Endothelial cell of umbilical vein (primary cell): ENCODE results near the gene BMP8B. TPM values are rescaled to one million over a fixed set of nuclear protein-coding genes. Genes with fewer than 3 reads are reported as not detected.

Source experiments
- BruUV-seq: library from RNA; stranded (reverse); fragments of 400-500 nt; replicated peaks from 2 replicates; lab custom pipeline; 2021; lab: Mats Ljungman, UMichigan
- CTCF ChIA-PET: fragments of 300-600, 350-600 bp; sonication (Branson Sonifier 250); formaldehyde crosslinking; loops from one replicate; lab custom pipeline; 2021; ENCODE audit warnings: antibody characterized with exemption, inconsistent platforms; lab: Charles Lee
- POLR2A ChIA-PET: fragments of 300-600, 350-600 bp; sonication (Branson Sonifier 250); formaldehyde crosslinking; loops from one replicate; lab custom pipeline; 2021; ENCODE audit warnings: antibody characterized with exemption, inconsistent platforms; lab: Charles Lee
- DNase-seq: peaks from one replicate; pipeline ENCODE4 v3.0.0-alpha.2; 2011; ENCODE audit warnings: low read depth, low spot score
- FAIRE-seq: peaks from 2 replicates; lab custom pipeline; 2011; peaks lifted over from hg19 to GRCh38; lab: Jason Lieb, UNC
- H2AFZ ChIP-seq: 2 replicates; pipeline ENCODE4 v1.6.0; 2012; ENCODE audit warnings: low read depth, low read length, control low read depth, inconsistent platforms
- H3K27ac ChIP-seq: 2 replicates; pipeline ENCODE4 v1.5.1; 2011; ENCODE audit warnings: low read depth, mild to moderate bottlenecking, control low read depth, low read length, moderate library complexity; ENCODE audit not compliant: insufficient read depth
- H3K27me3 ChIP-seq, 2 experiments: 2 replicates each; pipeline versions ENCODE4 v1.6.0 to v1.6.1; 2011; ENCODE audit warnings: low read length in 2 of 2, mixed read lengths in 1 of 2; ENCODE audit not compliant: control insufficient read depth in 2 of 2, insufficient read depth in 2 of 2
- H3K36me3 ChIP-seq, 2 experiments: 2 replicates in 1 of 2; 3 replicates in 1 of 2; pipeline ENCODE4 v1.5.1; 2011; ENCODE audit warnings: low read length in 2 of 2, mild to moderate bottlenecking in 1 of 2, moderate library complexity in 1 of 2; ENCODE audit not compliant: control insufficient read depth in 2 of 2, insufficient read depth in 2 of 2; ENCODE audit errors: extremely low read depth in 1 of 2
- H3K4me1 ChIP-seq: 3 replicates; pipeline ENCODE4 v1.5.1; 2011; ENCODE audit warnings: mild to moderate bottlenecking, low read length; ENCODE audit not compliant: control insufficient read depth, insufficient read depth; ENCODE audit errors: extremely low read depth
- H3K4me2 ChIP-seq: 2 replicates; pipeline ENCODE4 v1.6.1; 2011; ENCODE audit warnings: low read length, control low read depth, mixed read lengths; ENCODE audit not compliant: insufficient read depth
- H3K4me3 ChIP-seq, 3 experiments: fragments of 200-600 bp in 1 of 3; sonication (generic), shearing (Covaris generic) in 1 of 3; replicated peaks in 1 of 3; 2 replicates each; pipeline ENCODE4 v1.5.1; 2011 to 2016; ENCODE audit warnings: control low read depth in 3 of 3, low read length in 3 of 3, mild to moderate bottlenecking in 2 of 3, inconsistent platforms in 1 of 3, low read depth in 1 of 3, moderate library complexity in 1 of 3; ENCODE audit not compliant: insufficient read depth in 1 of 3
- H3K79me2 ChIP-seq: 2 replicates; pipeline ENCODE4 v1.6.0; 2012; ENCODE audit warnings: low read length, inconsistent platforms; ENCODE audit not compliant: control insufficient read depth, insufficient read depth
- H3K9ac ChIP-seq: replicated peaks from 2 replicates; pipeline ENCODE3; 2011; ENCODE audit warnings: low read length, control low read depth; ENCODE audit not compliant: insufficient read depth; ENCODE audit errors: extremely low read depth
- H3K9me1 ChIP-seq: replicated peaks from 3 replicates; pipeline ENCODE4 v1.6.0; 2011; ENCODE audit warnings: mild to moderate bottlenecking, low read length; ENCODE audit not compliant: control insufficient read depth, insufficient read depth; ENCODE audit errors: extremely low read depth
- H3K9me3 ChIP-seq: replicated peaks from 2 replicates; pipeline ENCODE4 v1.5.1; 2012; ENCODE audit warnings: low read length, inconsistent platforms; ENCODE audit not compliant: control insufficient read depth, insufficient read depth
- H4K20me1 ChIP-seq: replicated peaks from 2 replicates; pipeline ENCODE3; 2011; ENCODE audit warnings: mild to moderate bottlenecking, low read length; ENCODE audit not compliant: control insufficient read depth, insufficient read depth; ENCODE audit errors: extremely low read depth
- CTCF ChIP-seq, 2 donors: IDR thresholded peaks; 1 replicate in 1 of 2; 2 replicates in 1 of 2; pipeline ENCODE4 v1.5.1; 2011; ENCODE audit warnings: low read length in 2 of 2, mild to moderate bottlenecking in 2 of 2, moderate library complexity in 2 of 2, control low read depth in 1 of 2, inconsistent platforms in 1 of 2, low read depth in 1 of 2; ENCODE audit not compliant: insufficient read depth in 1 of 2; ENCODE audit errors: extremely low read depth in 1 of 2
- EZH2 ChIP-seq: IDR thresholded peaks from 2 replicates; pipeline ENCODE4 v1.6.1; 2012; ENCODE audit warnings: borderline replicate concordance, low read depth, mild to moderate bottlenecking, moderate library complexity, low read length, inconsistent platforms; ENCODE audit not compliant: severe bottlenecking
- FOS ChIP-seq: IDR thresholded peaks from 2 replicates; pipeline ENCODE4 v1.6.1; 2011; ENCODE audit warnings: mild to moderate bottlenecking, low read length, moderate library complexity, borderline replicate concordance; ENCODE audit not compliant: insufficient read depth
- GATA2 ChIP-seq: IDR thresholded peaks from 2 replicates; pipeline ENCODE4 v1.7.0; 2011; ENCODE audit warnings: low read depth, mild to moderate bottlenecking, moderate library complexity, mixed read lengths, low read length; ENCODE audit not compliant: insufficient read length, insufficient read depth
- JUN ChIP-seq: IDR thresholded peaks from 2 replicates; pipeline ENCODE4 v1.6.1; 2011; ENCODE audit warnings: borderline replicate concordance, low read depth; ENCODE audit not compliant: insufficient read length, insufficient read depth
- MAX ChIP-seq: IDR thresholded peaks from 2 replicates; pipeline ENCODE4 v1.6.1; 2011; ENCODE audit not compliant: insufficient read depth, insufficient read length
- MYC ChIP-seq: IDR thresholded peaks from one replicate; pipeline ENCODE4 v1.6.1; 2011; ENCODE audit warnings: mild to moderate bottlenecking, low read depth, low read length
- POLR2A ChIP-seq: IDR thresholded peaks from 2 replicates; pipeline ENCODE4 v1.6.1; 2012; ENCODE audit warnings: low read depth, mild to moderate bottlenecking, control low read depth, low read length
- POLR2AphosphoS5 ChIP-seq: IDR thresholded peaks from 2 replicates; pipeline ENCODE4 v1.6.1; 2012; ENCODE audit warnings: low read depth, mild to moderate bottlenecking, control low read depth, low read length, moderate library complexity; ENCODE audit not compliant: insufficient read depth
- dilution Hi-C: fragments of 300-500 bp; cut with MboI; formaldehyde crosslinking; loops from one replicate; pipeline ENCODE4 v1.15.0; 2019; ENCODE audit warnings: low sequenced_read_pairs; ENCODE audit not compliant: extremely low pct_ligation_motif_present
- intact Hi-C: fragments of 100-400 bp; cut with micrococcal nuclease; formaldehyde crosslinking; loops from one replicate; pipeline ENCODE4 v1.10.0; 2022
- polyA plus RNA-seq, 4 experiments: library from polyadenylated mRNA; depleted of rRNA in 3 of 4; stranded (reverse) in 3 of 4; unstranded in 1 of 4; fragments of >200 nt; gene quantifications; 2 replicates each; pipeline versions ENCODE4 v1.2.1 to v1.2.3, GENCODE V29; 2011 to 2012; ENCODE audit warnings: missing spikeins in 1 of 4
- total RNA-seq: library from RNA; stranded (reverse); gene quantifications from 2 replicates; pipeline ENCODE4 v1.2.3, GENCODE V29; 2021

The BMP8B gene
- total and polyA plus RNA-seq, 2 donors (not counting 3 experiments of a cell fraction or from before 2014, with no cell fraction given), result 0.07 TPM; not detected in 1

DNA sequence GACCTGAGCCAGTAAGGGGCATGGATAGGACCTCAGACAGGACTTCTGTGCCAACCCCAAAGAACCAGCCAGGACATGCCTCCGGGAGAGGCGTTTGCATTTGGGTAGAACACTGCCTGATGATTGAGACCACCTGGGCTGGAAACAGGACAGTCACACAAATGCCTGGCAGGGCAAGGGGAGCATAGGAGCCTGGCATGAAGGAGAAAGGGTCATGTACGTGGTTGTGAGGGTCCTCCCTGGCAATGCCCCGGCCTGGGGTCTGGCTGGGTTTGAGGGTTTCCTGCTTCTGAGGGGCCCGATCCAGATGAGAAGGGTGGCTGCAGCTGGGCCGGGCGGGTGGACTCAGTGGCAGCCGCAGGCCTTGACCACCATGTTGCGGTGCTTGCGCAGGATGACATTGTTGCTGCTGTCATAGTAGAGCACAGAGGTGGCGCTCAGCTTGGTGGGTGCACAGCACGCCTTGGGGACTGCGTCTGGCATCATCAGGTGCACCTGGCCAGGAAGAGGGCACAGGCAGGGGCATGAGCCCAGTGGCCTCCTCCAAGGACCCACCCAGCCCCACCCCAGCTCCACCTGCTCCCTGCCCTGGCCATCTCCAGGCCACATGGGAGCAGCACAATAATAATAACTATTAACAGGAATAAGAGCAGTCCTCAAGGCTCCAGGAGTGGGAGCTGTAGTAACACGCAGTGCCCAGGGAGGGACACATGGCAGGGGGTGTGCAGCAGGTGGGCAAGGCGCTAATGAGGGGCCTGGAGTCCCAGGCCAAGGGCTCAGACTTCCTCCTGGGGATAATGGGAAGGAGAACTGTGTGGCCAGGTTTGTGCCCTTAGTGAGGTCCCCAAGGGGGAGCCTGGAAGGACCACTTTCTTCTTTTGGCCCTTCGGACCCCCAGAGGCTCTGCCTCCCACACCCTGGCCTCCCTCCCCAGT, 28.3 kb downstream of the BMP8B start:
- Histone ChIP-seq H3K27ac (no peak overlapping the region), H3K9ac (no peak overlapping the region), H3K4me1 (no peaks in the 10 kb centered on the region), H2AFZ (no peak overlapping the region), H3K79me2 (no peaks in the 10 kb centered on the region), H3K9me3 (no peaks in the 10 kb centered on the region), H3K36me3 (peaks cover 0 to 8% of the 10 kb centered on the region in 2 experiments), H3K4me2 (no peak overlapping the region), H4K20me1 (no peaks in the 10 kb centered on the region), H3K4me3 (no peak overlapping the region), H3K9me1 (no peaks in the 10 kb centered on the region), H3K27me3 (no peaks in the 10 kb centered on the region)
- dilution Hi-C loops, result no loop called here
- ChIA-PET CTCF (no interaction called here), POLR2A (no interaction called here)
- DNase-seq, result no peak
- no peak for FAIRE-seq
- intact Hi-C loops, result no loop called here
- TF ChIP-seq GATA2, result no peak
- no peak for TF ChIP-seq FOS
- TF ChIP-seq POLR2A, result no peak
- BruUV-seq, result no TSS peak

DNA sequence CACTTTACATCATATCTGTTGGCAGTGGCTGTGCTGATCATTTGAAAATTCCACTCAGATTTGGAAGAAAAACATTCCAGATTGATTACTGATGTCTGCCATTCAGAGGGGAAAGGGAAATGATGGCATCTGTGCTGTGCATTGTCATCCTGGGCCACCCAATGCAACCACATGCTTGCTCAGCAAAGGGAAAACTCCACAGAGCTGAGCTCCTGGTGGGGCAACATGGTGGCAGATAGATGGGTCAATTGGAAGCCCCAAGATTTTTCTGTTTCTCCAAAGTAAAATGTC, 29.3 kb downstream of the BMP8B start:
- POLR2A ChIA-PET, result no interaction called here
- H3K27ac ChIP-seq, result no peak overlapping the region
- no peaks in the 10 kb centered on the region for H3K9me1 ChIP-seq
- H3K9ac ChIP-seq, result no peak overlapping the region
- no TSS peak for BruUV-seq
- H3K79me2 ChIP-seq, result no peaks in the 10 kb centered on the region
- H2AFZ ChIP-seq, result no peak overlapping the region
- no peak overlapping the region for H3K4me3 ChIP-seq
- no peaks in the 10 kb centered on the region for H4K20me1 ChIP-seq
- TF ChIP-seq FOS (no peak), MAX (no peak), MYC (no peak), CTCF (IDR thresholded peaks at IDR 0.05; ENCODE audit: extremely low read depth in 1 of 2, insufficient read depth in 1 of 2, low read depth in 1 of 2, low read length in 2 of 2) (no peak), EZH2 (no peak), POLR2AphosphoS5 (no peak), GATA2 (no peak), JUN (no peak), POLR2A (no peak)
- peak; percentile 8 for FAIRE-seq
- intact Hi-C loops, result no loop called here
- H3K4me2 ChIP-seq, result no peak overlapping the region
- H3K4me1 ChIP-seq, result no peaks in the 10 kb centered on the region
- H3K36me3 ChIP-seq, result peaks cover 0 to 10% of the 10 kb centered on the region in 2 experiments
- CTCF ChIA-PET, result no interaction called here
- dilution Hi-C loops, result no loop called here
- no peaks in the 10 kb centered on the region for H3K27me3 ChIP-seq
- H3K9me3 ChIP-seq, result no peaks in the 10 kb centered on the region
- no peak for DNase-seq
